ENCODE results near the gene KCNC1.

KCNC1 gene

DNA sequence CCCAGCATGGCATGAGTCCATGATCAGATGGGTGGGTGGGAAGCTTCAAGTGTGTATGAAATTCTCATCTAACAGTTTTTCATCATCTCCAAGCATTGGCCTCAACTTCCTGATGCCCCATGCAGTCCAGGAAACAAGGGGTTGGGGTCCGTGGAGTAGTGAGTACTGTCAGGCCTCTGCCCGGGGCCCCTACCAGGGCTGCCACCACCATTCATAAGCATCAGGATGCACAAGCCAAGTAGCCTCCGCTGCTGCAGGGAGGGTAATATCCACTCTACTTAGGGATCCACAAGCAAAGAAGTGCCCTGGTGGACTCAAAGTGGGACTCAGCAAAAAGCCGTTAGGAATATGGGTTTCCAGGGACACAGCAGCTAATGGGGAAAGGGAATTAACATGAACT lies 49.3 kb downstream of the KCNC1 start:
- no peak overlapping the region for H3K4me3 ChIP-seq (ENCODE audit: low read depth, low read length)
- H3K4me1 ChIP-seq, result no peaks in the 10 kb centered on the region
- no peaks in the 10 kb centered on the region for H3K36me3 ChIP-seq
- no peaks in the 10 kb centered on the region for H3K27me3 ChIP-seq
- DNase-seq, result no peak
- no peak for TF ChIP-seq CTCF (IDR thresholded peaks at IDR 0.05; ENCODE audit: low read depth, low read length)
- H3K9me3 ChIP-seq, result no peaks in the 10 kb centered on the region

- no peak for TF ChIP-seq CTCF (IDR thresholded peaks at IDR 0.05; ENCODE audit: low read depth, low read length)
- Histone ChIP-seq H3K36me3 (no peaks in the 10 kb centered on the region), H3K9me3 (no peaks in the 10 kb centered on the region), H3K4me1 (no peaks in the 10 kb centered on the region), H3K4me3 (ENCODE audit: low read depth, low read length) (no peak overlapping the region), H3K27me3 (no peaks in the 10 kb centered on the region)
- no peak for DNase-seq
Measured at GRCh38 chr11:17786824-17787525, 52.4 kb downstream of the KCNC1 start.

- Histone ChIP-seq H3K4me3 (ENCODE audit: low read depth, low read length) (no peak overlapping the region), H3K4me1 (no peaks in the 10 kb centered on the region), H3K27me3 (no peaks in the 10 kb centered on the region), H3K9me3 (no peaks in the 10 kb centered on the region), H3K36me3 (no peaks in the 10 kb centered on the region)
- no peak for TF ChIP-seq CTCF (IDR thresholded peaks at IDR 0.05; ENCODE audit: low read depth, low read length)
- no peak for DNase-seq
Measured at GRCh38 chr11:17788084-17788483, 53.5 kb downstream of the KCNC1 start.

- H3K4me3 ChIP-seq (ENCODE audit: low read depth, low read length), result no peak overlapping the region
- no peaks in the 10 kb centered on the region for H3K27me3 ChIP-seq
- TF ChIP-seq CTCF (IDR thresholded peaks at IDR 0.05; ENCODE audit: low read depth, low read length), result no peak
- no peaks in the 10 kb centered on the region for H3K36me3 ChIP-seq
- no peak for DNase-seq
- no peaks in the 10 kb centered on the region for H3K4me1 ChIP-seq
- H3K9me3 ChIP-seq, result no peaks in the 10 kb centered on the region
Measured at GRCh38 chr11:17790453-17790852, 55.9 kb downstream of the KCNC1 start.

DNA sequence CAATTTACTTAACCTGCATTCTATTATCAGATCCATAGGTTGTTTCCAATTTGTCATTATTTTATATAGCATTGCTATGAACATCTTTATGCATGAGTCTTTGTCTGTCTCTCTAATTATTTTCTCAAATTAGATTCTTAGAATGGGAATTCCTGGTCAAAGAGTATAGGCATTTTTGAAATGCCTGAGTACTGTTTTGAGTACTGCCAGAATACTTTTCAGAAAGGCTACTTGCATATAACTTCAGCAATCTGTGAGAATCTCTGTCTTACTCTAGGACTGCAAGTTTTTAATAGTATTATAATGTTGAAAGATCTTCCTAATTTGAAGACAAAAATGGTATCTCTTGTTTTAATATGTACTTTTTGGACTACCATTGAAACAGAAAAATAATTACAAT lies 56.6 kb downstream of the KCNC1 start:
- DNase-seq, result no peak
- no peaks in the 10 kb centered on the region for H3K36me3 ChIP-seq
- TF ChIP-seq CTCF (IDR thresholded peaks at IDR 0.05; ENCODE audit: low read depth, low read length), result no peak
- no peaks in the 10 kb centered on the region for H3K9me3 ChIP-seq
- no peaks in the 10 kb centered on the region for H3K27me3 ChIP-seq
- H3K4me1 ChIP-seq, result no peaks in the 10 kb centered on the region
- H3K4me3 ChIP-seq (ENCODE audit: low read depth, low read length), result no peak overlapping the region

GRCh38 chr11:17792161-17792560 lies 57.6 kb downstream of the KCNC1 start:
- H3K36me3 ChIP-seq, result no peaks in the 10 kb centered on the region
- no peak overlapping the region for H3K4me3 ChIP-seq (ENCODE audit: low read depth, low read length)
- no peaks in the 10 kb centered on the region for H3K9me3 ChIP-seq
- TF ChIP-seq CTCF (IDR thresholded peaks at IDR 0.05; ENCODE audit: low read depth, low read length), result no peak
- no peak for DNase-seq
- H3K27me3 ChIP-seq, result no peaks in the 10 kb centered on the region
- H3K4me1 ChIP-seq, result no peaks in the 10 kb centered on the region
